ENCODE results near the gene ATG2A. TPM values are rescaled to one million over a fixed set of nuclear protein-coding genes. Genes with fewer than 3 reads are reported as not detected.

ATG2A gene
- polyA plus RNA-seq, 3 donors = 2.6 to 24.9 (median 4.0) TPM

DNA sequence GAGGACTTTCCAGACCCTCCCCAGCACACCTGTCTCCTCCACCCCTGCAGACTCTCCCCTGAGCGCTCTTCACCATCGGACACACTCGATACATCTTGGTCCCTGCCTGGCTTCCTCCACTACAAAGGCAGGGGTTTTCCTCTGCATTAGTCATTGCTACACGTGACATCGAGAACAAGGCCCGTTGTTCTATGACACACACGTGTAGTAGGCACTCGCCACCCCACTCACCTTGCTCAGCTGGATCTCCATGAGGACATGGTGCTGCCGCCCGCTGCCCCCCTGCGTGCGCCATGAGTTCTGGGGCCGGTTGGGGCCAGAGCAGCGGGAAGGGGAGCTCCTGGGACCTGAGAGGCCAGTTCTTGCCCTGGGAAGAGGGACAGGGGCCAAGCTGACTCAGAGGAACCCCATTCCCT is 16.7 kb downstream of the ATG2A start:
- TF ChIP-seq, protein P1, sequence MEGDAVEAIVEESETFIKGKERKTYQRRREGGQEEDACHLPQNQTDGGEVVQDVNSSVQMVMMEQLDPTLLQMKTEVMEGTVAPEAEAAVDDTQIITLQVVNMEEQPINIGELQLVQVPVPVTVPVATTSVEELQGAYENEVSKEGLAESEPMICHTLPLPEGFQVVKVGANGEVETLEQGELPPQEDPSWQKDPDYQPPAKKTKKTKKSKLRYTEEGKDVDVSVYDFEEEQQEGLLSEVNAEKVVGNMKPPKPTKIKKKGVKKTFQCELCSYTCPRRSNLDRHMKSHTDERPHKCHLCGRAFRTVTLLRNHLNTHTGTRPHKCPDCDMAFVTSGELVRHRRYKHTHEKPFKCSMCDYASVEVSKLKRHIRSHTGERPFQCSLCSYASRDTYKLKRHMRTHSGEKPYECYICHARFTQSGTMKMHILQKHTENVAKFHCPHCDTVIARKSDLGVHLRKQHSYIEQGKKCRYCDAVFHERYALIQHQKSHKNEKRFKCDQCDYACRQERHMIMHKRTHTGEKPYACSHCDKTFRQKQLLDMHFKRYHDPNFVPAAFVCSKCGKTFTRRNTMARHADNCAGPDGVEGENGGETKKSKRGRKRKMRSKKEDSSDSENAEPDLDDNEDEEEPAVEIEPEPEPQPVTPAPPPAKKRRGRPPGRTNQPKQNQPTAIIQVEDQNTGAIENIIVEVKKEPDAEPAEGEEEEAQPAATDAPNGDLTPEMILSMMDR (IDR thresholded peaks at IDR 0.05) = no peak
- Mint-ChIP-seq H3K27me3 (ENCODE audit: low read depth in 3 of 3) (no peaks in the 10 kb centered on the region), H3K27ac (peak overlapping the region in 3 of 7 donors; percentile 3 to 67 (median 5)), H3K4me3 (no peak overlapping the region), H3K36me3 (peaks cover 70 to 88% of the 10 kb centered on the region in 2 donors), H3K4me1 (no peaks in the 10 kb centered on the region), H3K9me3 (peaks cover 0 to 1% (median 0%) of the 10 kb centered on the region in 7 donors)
- no peak overlapping the region for H2AFZ ChIP-seq (ENCODE audit: insufficient read depth, low read depth, low read length, poor library complexity, severe bottlenecking)
- WGBS (ENCODE audit: insufficient coverage) = 97% methylated on average over 14 of the region's 14 CpGs
- H3K4me3 ChIP-seq (replicated peaks in 1 of 3; ENCODE audit: low read depth in 2 of 3, low read length in 3 of 3) = no peak overlapping the region
- H3K36me3 ChIP-seq (replicated peaks in 1 of 2; ENCODE audit: control insufficient read depth in 1 of 2, insufficient read depth in 2 of 2, low read length in 2 of 2) = peaks cover 78 to 93% of the 10 kb centered on the region in 2 donors
- no peaks in the 10 kb centered on the region for H3K79me2 ChIP-seq (ENCODE audit: insufficient read depth, low read length)
- no peaks in the 10 kb centered on the region for H3K27me3 ChIP-seq (ENCODE audit: control insufficient read depth in 2 of 2, insufficient read depth in 2 of 2, low read length in 2 of 2)
- H3K27ac ChIP-seq (ENCODE audit: low read depth in 1 of 2, low read length in 2 of 2) = no peak overlapping the region
- H3K4me2 ChIP-seq (replicated peaks; ENCODE audit: extremely low read depth, low read length, poor library complexity, severe bottlenecking) = no peak overlapping the region
- no peaks in the 10 kb centered on the region for H4K20me1 ChIP-seq (ENCODE audit: insufficient read depth, low read length)
- H3K9me3 ChIP-seq (replicated peaks in 1 of 2; ENCODE audit: control insufficient read depth in 1 of 2, insufficient read depth in 1 of 2, low read length in 2 of 2) = no peaks in the 10 kb centered on the region
- DNase-seq = peak in 1 of 3 donors; percentile 61
- H3K9ac ChIP-seq (ENCODE audit: insufficient read depth, low read length, poor library complexity, severe bottlenecking) = no peak overlapping the region
- intact Hi-C loops (cut with micrococcal nuclease) = no loop called here
- no peaks in the 10 kb centered on the region for H3K4me1 ChIP-seq (ENCODE audit: control insufficient read depth in 1 of 2, insufficient read depth in 2 of 2, low read length in 2 of 2)

DNA sequence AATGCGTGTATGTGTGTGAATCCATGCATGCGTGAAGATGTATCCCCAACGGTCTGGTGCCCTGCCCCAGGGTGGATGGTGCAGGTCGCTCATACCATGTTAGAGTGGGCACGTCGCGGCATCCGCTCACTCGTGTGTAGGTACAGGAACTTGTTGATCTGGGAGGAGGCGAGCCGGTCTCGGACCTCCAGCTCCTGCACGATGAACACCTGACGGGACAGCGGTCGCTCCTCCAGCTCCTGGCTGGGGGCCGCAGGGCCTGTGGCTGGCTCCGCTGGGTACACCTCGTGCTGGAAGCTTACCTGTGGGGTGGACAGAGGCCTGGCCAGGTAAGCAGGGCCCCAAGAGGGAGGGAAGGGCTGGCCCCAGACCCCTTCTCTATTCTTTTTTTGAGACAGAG is 18.5 kb downstream of the ATG2A start:
- Histone ChIP-seq H3K79me2 (ENCODE audit: insufficient read depth, low read length) (no peaks in the 10 kb centered on the region), H3K9me3 (replicated peaks in 1 of 2; ENCODE audit: control insufficient read depth in 1 of 2, insufficient read depth in 1 of 2, low read length in 2 of 2) (no peaks in the 10 kb centered on the region), H3K9ac (ENCODE audit: insufficient read depth, low read length, poor library complexity, severe bottlenecking) (no peak overlapping the region), H3K27me3 (ENCODE audit: control insufficient read depth in 2 of 2, insufficient read depth in 2 of 2, low read length in 2 of 2) (no peaks in the 10 kb centered on the region), H3K4me2 (replicated peaks; ENCODE audit: extremely low read depth, low read length, poor library complexity, severe bottlenecking) (no peak overlapping the region), H3K36me3 (replicated peaks in 1 of 2; ENCODE audit: control insufficient read depth in 1 of 2, insufficient read depth in 2 of 2, low read length in 2 of 2) (peaks cover 78 to 89% of the 10 kb centered on the region in 2 donors), H3K27ac (ENCODE audit: low read depth in 1 of 2, low read length in 2 of 2) (no peak overlapping the region), H4K20me1 (ENCODE audit: insufficient read depth, low read length) (peaks cover 6% of the 10 kb centered on the region), H3K4me1 (ENCODE audit: control insufficient read depth in 1 of 2, insufficient read depth in 2 of 2, low read length in 2 of 2) (peaks cover 8 to 10% of the 10 kb centered on the region in 2 donors), H3K4me3 (replicated peaks in 1 of 3; ENCODE audit: low read depth in 2 of 3, low read length in 3 of 3) (no peak overlapping the region), H2AFZ (ENCODE audit: insufficient read depth, low read depth, low read length, poor library complexity, severe bottlenecking) (no peak overlapping the region)
- Mint-ChIP-seq H3K27me3 (ENCODE audit: low read depth in 3 of 3) (no peaks in the 10 kb centered on the region), H3K4me3 (no peak overlapping the region), H3K27ac (peak overlapping the region in 1 of 7 donors; percentile 59), H3K36me3 (peaks cover 67 to 77% of the 10 kb centered on the region in 2 donors), H3K9me3 (no peaks in the 10 kb centered on the region), H3K4me1 (peaks cover 3% of the 10 kb centered on the region)
- DNase-seq = no peak
- WGBS (ENCODE audit: insufficient coverage) = 98% methylated on average over 19 of the region's 19 CpGs
- TF ChIP-seq, protein P1 (IDR thresholded peaks at IDR 0.05) = no peak
- intact Hi-C loops (cut with micrococcal nuclease) = no loop called here
